K562 (cell line): ENCODE results near the gene SMG6. TPM values are rescaled to one million over a fixed set of nuclear protein-coding genes. Genes with fewer than 3 reads are reported as not detected.
A peak's percentile ranks its signal among the peaks of the same experiment; 100 is the strongest.

Experiments used
- ATAC-seq: fragments of 200-7000 bp; cut with Tn5 transposase; 3 replicates; pipeline ENCODE4 v1.9.1; 2020; ENCODE audit warnings: moderate library complexity
- BruUV-seq: library from RNA; stranded (reverse); fragments of 400-500 nt; replicated peaks from 2 replicates; lab custom pipeline; 2021; lab: Mats Ljungman, UMichigan
- CTCF ChIA-PET: fragments of 300-600 bp; formaldehyde crosslinking; extraction: SDS; loops from one replicate; lab custom pipeline; 2021; ENCODE audit warnings: low intra/inter-chr PET ratio; lab: Yijun Ruan, JAX
- POLR2A ChIA-PET: fragments of 300-600, 350-650 bp; sonication (Branson Sonifier 250); formaldehyde crosslinking; extraction: SDS; loops from one replicate; lab custom pipeline; 2021; ENCODE audit warnings: antibody characterized with exemption, inconsistent platforms; lab: Yijun Ruan, JAX
- DNase-seq, 4 experiments: peaks; one replicate each; pipeline versions ENCODE4 v3.0.0 to v3.0.0-alpha.2; 2011 to 2018; ENCODE audit warnings: low spot score in 3 of 4, mixed read lengths in 3 of 4; ENCODE audit errors: extremely low read depth in 1 of 4
- FAIRE-seq: peaks from 2 replicates; lab custom pipeline; 2011; peaks lifted over from hg19 to GRCh38; lab: Jason Lieb, UNC
- H2AFZ ChIP-seq: 2 replicates; pipeline ENCODE4 v1.6.0; 2011; ENCODE audit warnings: low read depth, low read length, control low read depth, inconsistent platforms
- H3K27ac ChIP-seq: fragments of 200-600 bp; 3 replicates; pipeline ENCODE4 v1.8.0; 2011; ENCODE audit warnings: low read depth, mild to moderate bottlenecking, control low read depth, inconsistent platforms, low read length, moderate library complexity, mixed read lengths; ENCODE audit errors: extremely low read depth
- H3K27me3 ChIP-seq, 2 experiments: fragments of 300-600 bp in 1 of 2; 2 replicates in 1 of 2; 3 replicates in 1 of 2; pipeline versions ENCODE4 v1.6.0 to v1.8.0; 2011; ENCODE audit warnings: inconsistent platforms in 2 of 2, low read length in 2 of 2, mild to moderate bottlenecking in 1 of 2, mixed read lengths in 1 of 2, moderate library complexity in 1 of 2; ENCODE audit not compliant: control insufficient read depth in 2 of 2, insufficient read depth in 2 of 2
- H3K36me3 ChIP-seq: fragments of 300-600 bp; 3 replicates; pipeline ENCODE4 v1.8.0; 2011; ENCODE audit warnings: mild to moderate bottlenecking, low read length, inconsistent platforms; ENCODE audit not compliant: control insufficient read depth, insufficient read depth
- H3K4me1 ChIP-seq, 2 experiments: fragments of 200-600 bp in 1 of 2; replicated peaks in 1 of 2; 2 replicates in 1 of 2; 3 replicates in 1 of 2; pipeline versions ENCODE4 v1.5.1 to v1.8.0; 2011; ENCODE audit warnings: inconsistent platforms in 2 of 2, low read length in 2 of 2, mild to moderate bottlenecking in 1 of 2, mixed read lengths in 1 of 2, moderate library complexity in 1 of 2; ENCODE audit not compliant: control insufficient read depth in 2 of 2, insufficient read depth in 2 of 2
- H3K4me2 ChIP-seq: 2 replicates; pipeline ENCODE4 v1.6.1; 2011; ENCODE audit warnings: low read length, control low read depth, inconsistent platforms, mixed read lengths; ENCODE audit not compliant: insufficient read depth
- H3K4me3 ChIP-seq: fragments of 200-600 bp; sonication (generic), shearing (Covaris generic); 2 replicates; pipeline ENCODE4 v1.5.1; 2016; ENCODE audit warnings: control low read depth, inconsistent platforms
- H3K79me2 ChIP-seq: fragments of 200-600 bp; 3 replicates; pipeline ENCODE4 v1.8.0; 2011; ENCODE audit warnings: low read length, inconsistent platforms; ENCODE audit not compliant: control insufficient read depth, insufficient read depth
- H3K9ac ChIP-seq, 2 experiments: 2 replicates each; pipeline versions ENCODE4 v1.6.0 to v1.6.1; 2011; ENCODE audit warnings: low read depth in 2 of 2, low read length in 2 of 2, control low read depth in 1 of 2, inconsistent platforms in 1 of 2, mild to moderate bottlenecking in 1 of 2, mixed read lengths in 1 of 2; ENCODE audit not compliant: insufficient read depth in 1 of 2
- H3K9me1 ChIP-seq: one replicate; pipeline ENCODE4 v1.6.0; 2011; ENCODE audit warnings: inconsistent platforms, mild to moderate bottlenecking, low read length, moderate library complexity; ENCODE audit not compliant: control insufficient read depth, insufficient read depth
- H3K9me3 ChIP-seq: replicated peaks from 2 replicates; pipeline ENCODE4 v1.5.1; 2011; ENCODE audit warnings: low read depth, low read length, inconsistent platforms; ENCODE audit not compliant: control insufficient read depth, insufficient read depth
- H4K20me1 ChIP-seq: replicated peaks from 2 replicates; pipeline ENCODE4 v1.6.1; 2011; ENCODE audit warnings: low read length, inconsistent platforms, mixed read lengths; ENCODE audit not compliant: control insufficient read depth, insufficient read depth
- CEBPB ChIP-seq: fragments of 450-650 bp; IDR thresholded peaks from 2 replicates; pipeline ENCODE4 v1.6.1; 2016; ENCODE audit warnings: missing genetic modification characterization, missing compliant biosample characterization
- FOXA1 ChIP-seq: fragments of 450-650 bp; IDR thresholded peaks from 2 replicates; pipeline ENCODE4 v1.6.1; 2016; ENCODE audit warnings: mild to moderate bottlenecking, borderline replicate concordance
- FUS ChIP-seq: fragments of 200-400 bp; formaldehyde crosslinking; optimal IDR thresholded peaks from 2 replicates; pipeline ENCODE3; 2017; ENCODE audit warnings: low read depth, low read length
- HIVEP1 ChIP-seq: fragments of 250-450 bp; sonication (Bioruptor Pico); IDR thresholded peaks from 2 replicates; pipeline ENCODE4 v1.4.0; 2020; ENCODE audit warnings: mild to moderate bottlenecking
- JUND ChIP-seq, 2 experiments: IDR thresholded peaks; 2 replicates in 1 of 2; 3 replicates in 1 of 2; pipeline ENCODE4 v1.6.1; 2011; ENCODE audit warnings: borderline replicate concordance in 2 of 2, low read depth in 2 of 2, low read length in 2 of 2, improper control_type of control experiment in 1 of 2, missing biosample characterization in 1 of 2, missing genetic modification characterization in 1 of 2, missing genetic modification reagents in 1 of 2
- KAT7 ChIP-seq: sonication (generic); formaldehyde crosslinking; IDR thresholded peaks from 2 replicates; pipeline ENCODE4 v1.8.0; 2022; ENCODE audit warnings: missing genetic modification reagents, mild to moderate bottlenecking, borderline replicate concordance
- KAT8 ChIP-seq: fragments of 450-650 bp; IDR thresholded peaks from 2 replicates; pipeline ENCODE4 v1.6.1; 2016; ENCODE audit warnings: low read depth, mild to moderate bottlenecking
- NFYB ChIP-seq: IDR thresholded peaks from 2 replicates; pipeline ENCODE4 v1.6.1; 2011; ENCODE audit warnings: mild to moderate bottlenecking, moderate library complexity; ENCODE audit not compliant: insufficient read length; ENCODE audit errors: extremely low read depth
- NR4A1 ChIP-seq, 2 experiments: fragments of 250-450 bp in 1 of 2; fragments of 450-650 bp in 1 of 2; sonication (Bioruptor Pico) in 1 of 2; IDR thresholded peaks; 2 replicates each; pipeline versions ENCODE4 v1.4.0 to v1.6.1; 2016 to 2020; ENCODE audit warnings: mild to moderate bottlenecking in 2 of 2, missing compliant biosample characterization in 1 of 2, missing genetic modification characterization in 1 of 2, moderate library complexity in 1 of 2
- POU5F1 ChIP-seq: fragments of 150-350 bp; IDR thresholded peaks from 2 replicates; pipeline ENCODE4 v1.6.1; 2014; ENCODE audit warnings: borderline replicate concordance, low read length, low read depth, mild to moderate bottlenecking; ENCODE audit not compliant: partially characterized antibody
- PRPF4 ChIP-seq: fragments of 200-400 bp; formaldehyde crosslinking; IDR thresholded peaks from one replicate; pipeline ENCODE4 v1.6.1; 2017; ENCODE audit warnings: low read length, low read depth, mild to moderate bottlenecking; ENCODE audit not compliant: insufficient read depth, poor library complexity, severe bottlenecking
- SLC30A9 ChIP-seq: fragments of 250-450 bp; sonication (Bioruptor Pico); IDR thresholded peaks from 2 replicates; pipeline ENCODE4 v1.8.0; 2022; ENCODE audit warnings: mild to moderate bottlenecking, moderate library complexity
- YY1 ChIP-seq, 3 experiments: IDR thresholded peaks; 2 replicates each; pipeline ENCODE4 v1.6.1; 2011; ENCODE audit warnings: low read length in 2 of 3, mild to moderate bottlenecking in 2 of 3, moderate library complexity in 2 of 3, borderline replicate concordance in 1 of 3, control low read depth in 1 of 3, low read depth in 1 of 3; ENCODE audit not compliant: insufficient read depth in 3 of 3, insufficient replicate concordance in 2 of 3, control insufficient read depth in 1 of 3, insufficient read length in 1 of 3; ENCODE audit errors: extremely low read depth in 1 of 3
- ZFP30 ChIP-seq: fragments of 250-450 bp; sonication (Bioruptor Pico); IDR thresholded peaks from 2 replicates; pipeline ENCODE4 v1.8.0; 2022; ENCODE audit warnings: moderate library complexity, mild to moderate bottlenecking, inconsistent platforms, borderline replicate concordance
- ZKSCAN8 ChIP-seq: fragments of 200-800 bp; sonication (Bioruptor generic); IDR thresholded peaks from 2 replicates; pipeline ENCODE4 v1.6.1; 2016; ENCODE audit warnings: missing genetic modification characterization, missing compliant biosample characterization
- WGBS: fragments of 100-300 bp; shearing (Covaris generic); methylation state at CpG from one replicate; pipeline ENCODE4 v1.1.6; 2016; ENCODE audit warnings: low coverage, mixed read lengths; ENCODE audit not compliant: insufficient coverage; ENCODE audit errors: missing lambda C conversion rate; 5-methylcytosine and 5-hydroxymethylcytosine counted together
- in situ Hi-C: fragments of 300-500 bp; cut with MboI; formaldehyde crosslinking; loops from 4 replicates; pipeline ENCODE4 v1.15.0; 2018; ENCODE audit warnings: inconsistent platforms, mixed read lengths
- intact Hi-C: fragments of 100-400 bp; cut with micrococcal nuclease; formaldehyde crosslinking; loops from 2 replicates; pipeline ENCODE4 v1.14.2; 2022
- polyA plus RNA-seq, 8 experiments: library from polyadenylated mRNA; depleted of rRNA in 4 of 8; stranded (reverse) in 5 of 8; unstranded in 3 of 8; fragments of >200 nt; fragmentation: Nextera tagmentation in 2 of 8; fragmentation: Illumina TruSeq in 1 of 8; extraction: Ambion mirVana in 2 of 8; extraction: Trizol in 1 of 8; gene quantifications; 2 replicates each; pipeline versions ENCODE4 v1.2.1 to v1.2.3, GENCODE V29; 2011 to 2014; ENCODE audit warnings: inconsistent platforms in 1 of 8, missing spikeins in 1 of 8
- total RNA-seq, 7 experiments: library from RNA; depleted of rRNA in 6 of 7; stranded (reverse); fragments of >200 nt in 6 of 7; fragmentation: Illumina TruSeq in 2 of 7; extraction: Trizol in 2 of 7; gene quantifications; 2 replicates each; pipeline versions ENCODE4 v1.2.1 to v1.2.3, GENCODE V29; 2011 to 2021; ENCODE audit warnings: low replicate concordance in 1 of 7
- TF ChIP-seq, protein P1 (sequence below): fragments of 250-450 bp; sonication (Bioruptor Pico); IDR thresholded peaks from 2 replicates; pipeline ENCODE4 v1.8.0; 2021; ENCODE audit warnings: borderline replicate concordance, mild to moderate bottlenecking, moderate library complexity; ENCODE audit not compliant: poor library complexity, severe bottlenecking

The SMG6 gene
- total and polyA plus RNA-seq, 9 of the 15 experiments (the other 6 are each of a cell fraction or from before 2014, with no cell fraction given): 0.44 to 13.9 (median 6.0) TPM

DNA sequence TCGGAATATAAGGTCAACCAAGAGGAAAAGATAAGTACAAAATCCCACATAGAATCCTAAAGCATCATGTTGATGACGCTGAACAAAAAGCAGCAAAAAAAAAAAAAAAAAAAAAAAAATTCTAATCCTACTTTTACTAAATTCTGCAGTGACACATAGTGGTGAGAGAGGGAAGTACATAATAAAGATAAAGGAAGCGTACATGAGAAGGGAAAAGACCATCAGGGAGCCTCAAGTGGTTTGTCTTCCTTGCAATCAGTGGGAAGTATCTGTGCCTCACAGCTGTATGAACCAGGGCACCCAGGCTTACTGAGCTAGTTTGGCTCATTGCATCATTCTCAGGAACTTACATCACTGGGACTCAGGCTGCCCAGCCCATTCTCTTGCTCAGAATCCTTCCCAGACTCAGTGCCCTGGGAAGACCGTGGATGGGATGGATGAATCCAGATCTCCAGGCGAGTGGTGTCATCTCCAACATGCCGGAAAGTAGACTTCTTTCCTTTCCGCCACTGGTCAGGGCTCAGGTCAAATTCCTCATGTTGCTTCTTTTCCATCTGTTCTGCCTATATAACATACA, 21.2 kb downstream of the SMG6 start (continued):
- TF ChIP-seq NR4A1 (CRISPR knock-in tag; IDR thresholded peaks at IDR 0.05) (no peak), NR4A1 (tag; IDR thresholded peaks at IDR 0.05) (no peak), ZFP30 (no peak), CEBPB (tag) (peak; percentile 63), ZKSCAN8 (CRISPR knock-in tag) (peak; percentile 42; the same call in 1 of the 2 replicates), KAT8 (no peak), POU5F1 (no peak)

DNA sequence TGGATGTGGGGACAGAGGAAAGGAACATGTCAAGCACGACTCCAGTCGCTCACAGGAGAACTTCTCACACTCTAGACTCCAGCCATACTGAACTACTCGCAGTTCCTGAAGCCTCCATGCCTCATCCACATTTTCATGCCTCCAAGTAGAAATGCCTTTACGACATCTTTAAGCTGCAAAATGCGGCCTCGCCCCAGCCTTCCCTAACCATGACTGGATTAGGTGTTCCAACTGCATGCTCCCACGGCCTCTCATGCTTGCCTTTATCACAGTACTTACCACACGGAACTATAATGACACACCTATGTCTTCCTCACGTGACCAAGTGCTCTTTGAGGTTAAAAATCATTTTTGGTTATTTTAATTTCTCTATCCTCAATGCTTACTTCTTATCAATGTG, 23.9 kb downstream of the SMG6 start:
- in situ Hi-C loops (no loop called here), intact Hi-C loops (no loop called here)
- Histone ChIP-seq H2AFZ (no peak overlapping the region), H3K4me2 (no peak overlapping the region), H3K36me3 (peaks cover 37% of the 10 kb centered on the region; the same call in 2 of the 3 replicates), H3K4me1 (no peaks in the 10 kb centered on the region; a peak in 1 of 5 replicates), H3K9me1 (no peaks in the 10 kb centered on the region), H3K4me3 (no peak overlapping the region), H3K27ac (no peak overlapping the region), H3K9ac (no peak overlapping the region), H3K9me3 (no peaks in the 10 kb centered on the region), H4K20me1 (no peaks in the 10 kb centered on the region; the same call in 1 of the 2 replicates), H3K27me3 (no peaks in the 10 kb centered on the region), H3K79me2 (no peaks in the 10 kb centered on the region)
- BruUV-seq: no TSS peak
- ChIA-PET CTCF (no interaction called here), POLR2A (no interaction called here)
- FAIRE-seq: no peak
- 95% methylated on average over 5 of the region's 9 CpGs for WGBS
- TF ChIP-seq KAT7 (CRISPR knock-in tag): no peak
- no peak for TF ChIP-seq FUS
- TF ChIP-seq JUND (IDR thresholded peaks at IDR 0.05; ENCODE audit: borderline replicate concordance, low read depth, low read length): no peak
- TF ChIP-seq JUND (tag; IDR thresholded peaks at IDR 0.05; ENCODE audit: borderline replicate concordance, low read depth, low read length): no peak
- TF ChIP-seq PRPF4: no peak
- TF ChIP-seq HIVEP1 (CRISPR knock-in tag): no peak
- no peak for TF ChIP-seq CEBPB (tag)
- TF ChIP-seq FOXA1: no peak
- TF ChIP-seq SLC30A9: no peak
- TF ChIP-seq YY1 (IDR thresholded peaks at IDR 0.05; ENCODE audit: borderline replicate concordance in 1 of 3, control insufficient read depth in 1 of 3, extremely low read depth in 1 of 3, insufficient read depth in 3 of 3, insufficient read length in 1 of 3, insufficient replicate concordance in 2 of 3, low read depth in 1 of 3, low read length in 2 of 3): no peak
- TF ChIP-seq, protein P1, sequence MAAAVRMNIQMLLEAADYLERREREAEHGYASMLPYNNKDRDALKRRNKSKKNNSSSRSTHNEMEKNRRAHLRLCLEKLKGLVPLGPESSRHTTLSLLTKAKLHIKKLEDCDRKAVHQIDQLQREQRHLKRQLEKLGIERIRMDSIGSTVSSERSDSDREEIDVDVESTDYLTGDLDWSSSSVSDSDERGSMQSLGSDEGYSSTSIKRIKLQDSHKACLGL: no peak
- no peak for TF ChIP-seq NFYB
- no peak for DNase-seq
- ATAC-seq: no peak
